GM12878 (cell line): ENCODE measurements around the gene MYL7. TPM values are rescaled to one million over a fixed set of nuclear protein-coding genes. Genes with fewer than 3 reads are reported as not detected.

Experiments
- ATAC-seq: fragments of 200-7000 bp; cut with Tn5 transposase; 3 replicates; pipeline ENCODE4 v1.9.1; 2020; ENCODE audit warnings: mild to moderate bottlenecking, moderate library complexity
- BruUV-seq: library from RNA; stranded (reverse); fragments of 400-500 nt; replicated peaks from 2 replicates; lab custom pipeline; 2021; lab: Mats Ljungman, UMichigan
- CTCF ChIA-PET: fragments of 300-600 bp; sonication (Branson Sonifier 250); formaldehyde crosslinking; extraction: SDS; loops from one replicate; lab custom pipeline; 2021; ENCODE audit warnings: inconsistent platforms; lab: Yijun Ruan, JAX
- POLR2A ChIA-PET: fragments of 350-600 bp; formaldehyde crosslinking; extraction: SDS; loops from one replicate; lab custom pipeline; 2021; ENCODE audit warnings: inconsistent platforms; lab: Charles Lee
- RAD21 ChIA-PET: fragments of 300-600 bp; sonication (Branson Sonifier 250); formaldehyde crosslinking; loops from one replicate; lab custom pipeline; 2023; ENCODE audit warnings: antibody characterized with exemption; ENCODE audit not compliant: unreplicated experiment; lab: Charles Lee
- SMC1A ChIA-PET: fragments of 300-600 bp; sonication (Branson Sonifier 250); formaldehyde crosslinking; loops from one replicate; lab custom pipeline; 2023; ENCODE audit not compliant: unreplicated experiment, uncharacterized antibody; lab: Charles Lee
- DNase-seq: peaks from one replicate; pipeline ENCODE4 v3.0.0-alpha.2; 2011; ENCODE audit warnings: low read depth, low spot score
- FAIRE-seq: peaks from 3 replicates; lab custom pipeline; 2011; peaks lifted over from hg19 to GRCh38; lab: Jason Lieb, UNC
- H2AFZ ChIP-seq: 2 replicates; pipeline ENCODE4 v1.6.0; 2011; ENCODE audit warnings: low read depth, low read length, control low read depth; ENCODE audit not compliant: control insufficient read depth
- H3K27ac ChIP-seq: 2 replicates; pipeline ENCODE4 v1.5.1; 2011; ENCODE audit warnings: control low read depth; ENCODE audit not compliant: control insufficient read depth, insufficient read depth
- H3K27me3 ChIP-seq, 2 experiments: replicated peaks in 1 of 2; 2 replicates each; pipeline versions ENCODE4 v1.6.0 to v1.6.1; 2011; ENCODE audit warnings: low read length in 1 of 2; ENCODE audit not compliant: control insufficient read depth in 2 of 2, insufficient read depth in 2 of 2
- H3K36me3 ChIP-seq, 2 experiments: 2 replicates each; pipeline ENCODE4 v1.5.1; 2011; ENCODE audit warnings: low read length in 1 of 2; ENCODE audit not compliant: control insufficient read depth in 2 of 2, insufficient read depth in 2 of 2
- H3K4me1 ChIP-seq: 2 replicates; pipeline ENCODE4 v1.6.1; 2011; ENCODE audit warnings: mild to moderate bottlenecking, low read length, moderate library complexity, mixed read lengths; ENCODE audit not compliant: control insufficient read depth, insufficient read depth
- H3K4me2 ChIP-seq: 2 replicates; pipeline ENCODE4 v1.6.0; 2011; ENCODE audit warnings: control low read depth; ENCODE audit not compliant: control insufficient read depth, insufficient read depth
- H3K4me3 ChIP-seq: fragments of 200-600 bp; sonication (generic); 2 replicates; pipeline ENCODE4 v1.5.1; 2016
- H3K79me2 ChIP-seq: 2 replicates; pipeline ENCODE4 v1.6.0; 2011; ENCODE audit warnings: low read length; ENCODE audit not compliant: control insufficient read depth, insufficient read depth
- H3K9ac ChIP-seq: 2 replicates; pipeline ENCODE4 v1.8.0; 2011; ENCODE audit warnings: low read length, control low read depth, mixed read lengths; ENCODE audit not compliant: control insufficient read depth, insufficient read depth
- H3K9me3 ChIP-seq: replicated peaks from 3 replicates; pipeline ENCODE4 v1.5.1; 2011; ENCODE audit warnings: mild to moderate bottlenecking, low read length; ENCODE audit not compliant: control insufficient read depth, insufficient read depth
- H4K20me1 ChIP-seq: 2 replicates; pipeline ENCODE4 v1.6.0; 2011; ENCODE audit not compliant: control insufficient read depth, insufficient read depth
- E2F8 ChIP-seq: fragments of 450-650 bp; IDR thresholded peaks from 2 replicates; pipeline ENCODE4 v1.6.1; 2018; ENCODE audit warnings: mild to moderate bottlenecking, low read depth, moderate library complexity; ENCODE audit not compliant: partially characterized antibody
- FOXM1 ChIP-seq: IDR thresholded peaks from 2 replicates; pipeline ENCODE4 v1.6.1; 2012; ENCODE audit warnings: low read depth, mild to moderate bottlenecking, inconsistent platforms, low read length, moderate library complexity
- HCFC1 ChIP-seq: fragments of 150-350 bp; IDR thresholded peaks from 2 replicates; pipeline ENCODE4 v1.6.1; 2014; ENCODE audit warnings: low read length
- RB1 ChIP-seq: fragments of 450-650 bp; formaldehyde crosslinking; IDR thresholded peaks from 2 replicates; pipeline ENCODE4 v1.6.1; 2017; ENCODE audit warnings: mild to moderate bottlenecking, borderline replicate concordance
- TCF7 ChIP-seq: IDR thresholded peaks from 2 replicates; pipeline ENCODE4 v1.6.1; 2014; ENCODE audit warnings: antibody characterized with exemption, borderline replicate concordance
- whole genome bisulfite sequencing: methylation state at CpG from one replicate; pipeline ENCODE4 v1.1.6; 2016; ENCODE audit warnings: low lambda C conversion rate; ENCODE audit not compliant: insufficient replicate concordance, insufficient coverage; ENCODE audit errors: missing lambda C conversion rate; 5-methylcytosine and 5-hydroxymethylcytosine counted together
- in situ Hi-C: fragments of 300-500 bp; cut with MboI; formaldehyde crosslinking; loops from 9 replicates; pipeline ENCODE4 v1.14.3; 2018; ENCODE audit warnings: mixed read lengths
- intact Hi-C: fragments of 100-400 bp; cut with micrococcal nuclease; formaldehyde crosslinking; loops from one replicate; pipeline ENCODE4 v1.14.2; 2022; ENCODE audit not compliant: unreplicated experiment
- polyA plus RNA-seq, 11 experiments: library from polyadenylated mRNA; depleted of rRNA in 4 of 11; unstranded in 6 of 11; stranded (reverse) in 5 of 11; fragments of >200 nt; fragmentation: Nextera tagmentation in 4 of 11; fragmentation: Illumina TruSeq in 1 of 11; extraction: Ambion mirVana in 4 of 11; extraction: Trizol in 1 of 11; gene quantifications; 1 replicate in 1 of 11; 2 replicates in 10 of 11; pipeline versions ENCODE4 v1.2.1 to v1.2.3, GENCODE V29; 2011 to 2016; ENCODE audit warnings: inconsistent platforms in 2 of 11, missing spikeins in 2 of 11, low read depth in 1 of 11
- total RNA-seq, 4 experiments: library from RNA; depleted of rRNA in 3 of 4; stranded (reverse); fragments of >200 nt in 3 of 4; fragmentation: Illumina TruSeq in 1 of 4; extraction: Trizol in 1 of 4; gene quantifications; 2 replicates each; pipeline versions ENCODE4 v1.2.1 to v1.2.3, GENCODE V29; 2013 to 2021
- TF ChIP-seq, protein P1 (sequence below): fragments of 450-650 bp; IDR thresholded peaks from 2 replicates; pipeline ENCODE4 v1.6.1; 2017; ENCODE audit warnings: borderline replicate concordance
- TF ChIP-seq, protein P2 (sequence below): IDR thresholded peaks from 2 replicates; pipeline ENCODE4 v1.6.1; 2011; ENCODE audit warnings: borderline replicate concordance, low read depth, mild to moderate bottlenecking, moderate library complexity, mixed read lengths, low read length; ENCODE audit not compliant: insufficient read depth; ENCODE audit errors: extremely low read length
- TF ChIP-seq, protein P3 (sequence below): fragments of 450-650 bp; IDR thresholded peaks from 2 replicates; pipeline ENCODE4 v1.6.1; 2016; ENCODE audit warnings: mild to moderate bottlenecking

MYL7 gene
- total and polyA plus RNA-seq, 10 of the 15 experiments (the other 5 are each of a cell fraction or from before 2014, with no cell fraction given): 1.9 TPM; not detected in 9

DNA sequence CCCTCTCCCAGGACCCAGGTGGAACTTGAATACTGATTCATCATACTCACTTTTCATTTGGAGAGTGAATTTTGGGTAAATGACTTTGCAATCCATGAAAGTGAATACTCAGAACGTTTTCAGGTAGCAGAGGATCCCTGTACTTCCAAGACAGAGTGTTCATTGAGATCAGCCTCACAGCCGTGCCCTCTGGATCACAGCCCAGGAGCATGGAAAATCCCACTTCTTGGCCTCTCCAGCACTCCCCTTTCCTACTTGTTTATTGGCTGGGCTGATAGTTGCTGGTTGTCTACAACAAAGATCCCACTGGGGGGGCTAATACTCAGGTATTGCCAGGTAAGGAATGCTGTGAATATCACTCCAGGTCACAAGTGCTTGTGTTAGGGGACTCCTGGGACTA lies 42.3 kb upstream of the MYL7 start (continued):
- TF ChIP-seq, protein P1, sequence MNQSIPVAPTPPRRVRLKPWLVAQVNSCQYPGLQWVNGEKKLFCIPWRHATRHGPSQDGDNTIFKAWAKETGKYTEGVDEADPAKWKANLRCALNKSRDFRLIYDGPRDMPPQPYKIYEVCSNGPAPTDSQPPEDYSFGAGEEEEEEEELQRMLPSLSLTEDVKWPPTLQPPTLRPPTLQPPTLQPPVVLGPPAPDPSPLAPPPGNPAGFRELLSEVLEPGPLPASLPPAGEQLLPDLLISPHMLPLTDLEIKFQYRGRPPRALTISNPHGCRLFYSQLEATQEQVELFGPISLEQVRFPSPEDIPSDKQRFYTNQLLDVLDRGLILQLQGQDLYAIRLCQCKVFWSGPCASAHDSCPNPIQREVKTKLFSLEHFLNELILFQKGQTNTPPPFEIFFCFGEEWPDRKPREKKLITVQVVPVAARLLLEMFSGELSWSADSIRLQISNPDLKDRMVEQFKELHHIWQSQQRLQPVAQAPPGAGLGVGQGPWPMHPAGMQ: no peak
- TF ChIP-seq RB1: no peak
- TF ChIP-seq FOXM1: no peak
- TF ChIP-seq TCF7: no peak
- TF ChIP-seq, protein P2, sequence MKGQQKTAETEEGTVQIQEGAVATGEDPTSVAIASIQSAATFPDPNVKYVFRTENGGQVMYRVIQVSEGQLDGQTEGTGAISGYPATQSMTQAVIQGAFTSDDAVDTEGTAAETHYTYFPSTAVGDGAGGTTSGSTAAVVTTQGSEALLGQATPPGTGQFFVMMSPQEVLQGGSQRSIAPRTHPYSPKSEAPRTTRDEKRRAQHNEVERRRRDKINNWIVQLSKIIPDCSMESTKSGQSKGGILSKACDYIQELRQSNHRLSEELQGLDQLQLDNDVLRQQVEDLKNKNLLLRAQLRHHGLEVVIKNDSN: no peak
- no peak for TF ChIP-seq HCFC1
- TF ChIP-seq E2F8: no peak

- Histone ChIP-seq H3K4me3 (no peak overlapping the region), H3K9me3 (no peaks in the 10 kb centered on the region; the same call in 2 of the 3 replicates), H3K36me3 (no peaks in the 10 kb centered on the region), H3K9ac (no peak overlapping the region), H3K27me3 (peaks cover 0 to 1% of the 10 kb centered on the region in 2 experiments; a peak in 1 of 4 replicates), H2AFZ (no peak overlapping the region), H3K27ac (no peak overlapping the region), H3K79me2 (no peaks in the 10 kb centered on the region), H3K4me1 (no peaks in the 10 kb centered on the region), H4K20me1 (no peaks in the 10 kb centered on the region), H3K4me2 (no peak overlapping the region)
- intact Hi-C loops: no loop called here
- CTCF ChIA-PET: no interaction called here
- BruUV-seq: no TSS peak
- no peak for FAIRE-seq
- in situ Hi-C loops: no loop called here
- TF ChIP-seq, protein P3, sequence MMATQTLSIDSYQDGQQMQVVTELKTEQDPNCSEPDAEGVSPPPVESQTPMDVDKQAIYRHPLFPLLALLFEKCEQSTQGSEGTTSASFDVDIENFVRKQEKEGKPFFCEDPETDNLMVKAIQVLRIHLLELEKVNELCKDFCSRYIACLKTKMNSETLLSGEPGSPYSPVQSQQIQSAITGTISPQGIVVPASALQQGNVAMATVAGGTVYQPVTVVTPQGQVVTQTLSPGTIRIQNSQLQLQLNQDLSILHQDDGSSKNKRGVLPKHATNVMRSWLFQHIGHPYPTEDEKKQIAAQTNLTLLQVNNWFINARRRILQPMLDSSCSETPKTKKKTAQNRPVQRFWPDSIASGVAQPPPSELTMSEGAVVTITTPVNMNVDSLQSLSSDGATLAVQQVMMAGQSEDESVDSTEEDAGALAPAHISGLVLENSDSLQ: no peak
- RAD21 ChIA-PET: no interaction called here
- 17% methylated on average over 5 of the region's 5 CpGs for WGBS
- SMC1A ChIA-PET: no interaction called here
- ATAC-seq: no peak
- DNase-seq: no peak
- POLR2A ChIA-PET: interaction anchor here (0.6 kb wide), 1 partner anchor 151 kb away, joined by 3 read pairs; no protein-coding TSS in a partner anchor
These were observed 41.7 kb upstream of the MYL7 start for GRCh38 chr7:44182827-44183226.
